KG1 (cell line): ENCODE results near the gene SPRED1.

Experiments
- DNase-seq: peaks from one replicate; lab custom pipeline; 2025; lab: John Stamatoyannopoulos, UW

Gene SPRED1

GRCh38 chr15:38281031-38281430, 28.4 kb downstream of the SPRED1 start:
- no peak for DNase-seq

DNA sequence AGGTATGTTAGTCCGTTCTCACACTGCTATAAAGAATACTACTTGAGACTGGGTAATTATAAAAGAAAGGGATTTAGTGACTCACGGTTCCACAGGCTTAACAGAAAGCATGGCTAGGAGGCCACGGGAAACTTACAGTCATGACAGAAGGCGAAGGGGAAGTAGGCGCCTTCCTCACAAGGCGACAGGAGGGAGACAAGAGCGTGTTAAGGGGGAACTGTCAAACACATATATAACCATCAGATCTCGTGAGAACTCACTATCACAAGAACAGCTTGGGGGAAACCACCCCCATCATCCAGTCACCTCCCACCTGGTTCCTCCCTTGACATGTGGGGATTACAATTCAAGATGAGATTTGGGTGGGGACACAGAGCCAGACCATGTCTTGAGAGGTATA, 30.4 kb downstream of the SPRED1 start:
- no peak for DNase-seq

DNA sequence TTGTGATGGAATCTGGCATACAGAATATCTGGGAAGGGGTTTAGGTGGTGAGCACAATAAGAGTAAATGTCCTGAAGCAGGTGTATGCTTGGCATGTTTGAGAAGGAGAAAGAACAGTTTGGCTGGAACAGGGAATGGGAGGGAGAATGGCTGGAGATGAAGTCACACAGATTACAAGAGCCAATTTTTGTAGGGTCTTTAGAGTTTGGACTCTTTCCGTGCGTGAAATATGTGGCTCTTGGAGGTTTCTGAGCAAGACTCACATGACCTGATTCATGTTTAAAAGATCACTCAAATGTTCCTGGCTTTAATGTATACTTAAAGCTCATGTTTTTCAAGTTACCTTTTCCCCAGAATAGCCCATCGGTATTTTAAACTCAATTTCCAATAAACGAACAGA, 32.8 kb downstream of the SPRED1 start:
- DNase-seq, result no peak

DNA sequence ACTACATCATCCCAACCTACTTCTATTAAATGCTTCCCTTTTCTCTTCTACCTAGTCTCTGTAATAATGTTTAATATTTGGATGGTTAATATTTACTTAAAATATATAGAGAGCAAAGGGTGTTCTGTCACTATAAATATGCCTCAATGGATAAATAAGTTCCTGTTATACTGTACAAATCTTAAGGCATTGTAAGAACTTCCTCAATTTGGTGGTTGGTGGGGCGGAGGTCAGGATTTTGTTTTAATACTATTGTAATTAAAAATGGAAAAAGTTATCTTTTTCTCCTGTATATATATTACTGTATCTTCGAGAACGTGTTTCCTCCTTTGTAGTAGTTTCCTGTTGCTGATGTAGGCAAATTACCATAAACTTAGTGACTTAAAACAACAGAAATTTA, 41.5 kb downstream of the SPRED1 start:
- DNase-seq, result no peak

DNA sequence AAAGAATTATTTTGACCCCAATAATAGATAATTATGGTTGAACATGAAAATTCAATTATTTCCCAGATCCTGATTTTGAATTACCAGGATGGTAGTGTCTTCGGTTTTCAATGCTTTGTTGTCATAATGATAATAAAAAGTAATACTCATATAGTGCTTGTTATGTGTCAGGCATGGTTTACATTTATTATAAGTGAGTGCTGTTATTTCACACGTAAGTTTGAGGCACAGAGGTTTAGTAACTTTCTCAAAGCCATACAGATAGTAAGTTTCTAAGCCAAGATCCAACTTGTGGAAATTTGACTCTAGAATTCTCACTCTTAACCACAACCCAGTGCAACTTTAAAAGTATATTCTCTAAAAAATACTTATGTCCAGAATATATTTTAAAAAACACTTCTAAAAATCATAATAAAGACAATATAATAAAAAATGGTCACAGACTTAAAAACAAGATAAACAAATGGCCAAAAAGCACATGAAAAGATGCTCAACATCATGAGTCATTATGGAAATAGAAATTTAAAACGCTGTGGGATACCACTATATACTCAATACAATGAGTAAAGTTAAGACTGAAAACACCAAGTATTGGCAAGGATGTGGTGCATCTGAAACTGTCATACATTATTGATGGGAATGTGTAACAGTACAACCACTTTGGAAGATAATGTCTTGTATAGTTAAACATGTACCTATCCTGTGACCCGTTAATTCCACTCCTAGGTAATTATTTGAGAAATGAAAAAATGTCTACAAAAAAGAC, 45.2 kb downstream of the SPRED1 start:
- no peak for DNase-seq

DNA sequence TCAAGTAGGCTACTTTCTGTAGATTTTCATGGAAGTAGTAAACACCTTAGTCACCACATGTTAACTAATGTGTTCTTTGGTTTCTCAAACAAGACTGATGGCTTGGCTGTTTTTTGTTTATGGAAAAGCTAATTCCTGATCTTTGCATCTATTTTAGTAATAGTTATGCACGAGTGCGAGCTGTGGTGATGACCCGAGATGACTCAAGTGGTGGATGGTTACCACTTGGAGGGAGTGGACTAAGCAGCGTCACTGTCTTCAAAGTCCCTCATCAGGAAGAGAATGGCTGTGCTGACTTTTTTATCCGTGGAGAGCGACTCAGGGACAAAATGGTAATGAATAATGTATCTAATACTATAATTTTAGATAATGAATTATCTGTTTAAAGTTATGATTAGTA, 46.6 kb downstream of the SPRED1 start:
- no peak for DNase-seq

DNA sequence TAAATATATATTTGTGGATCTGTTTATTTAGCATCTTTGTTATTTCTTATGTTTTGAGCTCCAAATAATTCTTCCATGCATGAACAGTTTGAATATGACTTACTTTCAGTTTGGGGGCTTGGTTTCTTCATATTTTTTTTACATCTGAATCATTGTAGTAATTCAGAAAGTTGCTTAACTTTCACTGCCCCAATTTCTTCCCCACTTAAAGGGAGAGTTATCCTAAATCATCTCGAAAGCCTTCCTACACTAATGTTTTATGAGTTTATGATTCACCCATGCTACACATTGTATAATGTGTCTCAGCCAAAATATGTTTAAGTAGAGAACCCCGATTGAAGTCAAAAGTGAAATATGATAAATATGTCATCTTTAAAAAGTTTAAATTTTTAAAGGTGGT, 47.8 kb downstream of the SPRED1 start:
- DNase-seq, result no peak

DNA sequence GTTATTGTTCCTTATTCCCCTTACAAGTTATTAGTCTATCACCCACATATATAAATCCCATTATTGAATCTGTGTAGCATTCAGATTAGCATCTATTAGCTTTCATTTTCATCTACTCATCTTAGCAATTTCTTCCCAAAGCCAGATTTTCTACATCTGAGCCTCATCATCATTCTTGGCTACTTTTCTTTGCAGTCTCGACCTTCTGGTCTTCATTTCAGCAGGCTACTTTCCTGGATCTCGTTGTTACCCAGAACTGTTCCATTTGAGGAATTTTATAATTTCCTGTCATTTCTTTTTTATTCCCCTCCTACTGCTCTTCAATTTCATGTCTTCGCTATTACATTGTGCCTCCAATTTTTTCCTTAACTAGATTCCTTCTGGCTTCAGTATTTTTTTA, 51.8 kb downstream of the SPRED1 start:
- no peak for DNase-seq

- no peak for DNase-seq
Measured at GRCh38 chr15:38307251-38307650, 54.6 kb downstream of the SPRED1 start.

DNA sequence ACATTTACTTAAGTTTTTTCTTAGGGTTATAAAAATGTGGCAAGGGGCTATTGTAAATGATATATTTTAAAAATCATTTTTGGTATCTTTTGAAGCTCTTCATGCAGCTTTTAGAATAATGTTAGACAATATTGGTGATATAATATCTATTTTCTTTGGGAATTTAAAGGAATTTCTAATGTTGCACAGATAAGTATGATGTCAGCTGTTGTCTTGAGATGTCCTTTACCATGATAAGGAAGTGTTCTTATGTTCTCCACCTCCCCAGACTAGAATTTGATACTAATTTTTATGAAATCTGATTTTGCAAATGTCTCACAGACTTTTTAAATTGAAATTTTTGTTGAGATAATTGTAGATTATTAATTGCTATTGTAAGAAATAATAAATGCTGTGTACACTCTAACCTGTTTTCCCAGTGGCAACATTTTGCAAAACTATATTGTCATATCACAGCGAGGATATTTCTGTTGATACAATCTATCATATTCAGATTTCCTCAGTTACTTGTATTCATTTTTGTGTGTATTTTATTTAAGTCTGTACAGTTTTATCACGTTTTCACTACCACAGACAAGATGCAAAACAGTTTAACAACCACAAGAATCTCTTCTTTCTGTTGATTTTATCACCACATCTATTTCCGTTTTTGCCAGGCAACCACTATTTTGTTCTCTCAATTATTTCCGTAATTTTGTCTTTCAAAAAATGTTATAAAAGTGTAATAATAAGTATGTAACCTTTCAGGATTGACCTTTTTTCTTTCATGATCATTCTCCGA, 55.4 kb downstream of the SPRED1 start:
- DNase-seq, result no peak

DNA sequence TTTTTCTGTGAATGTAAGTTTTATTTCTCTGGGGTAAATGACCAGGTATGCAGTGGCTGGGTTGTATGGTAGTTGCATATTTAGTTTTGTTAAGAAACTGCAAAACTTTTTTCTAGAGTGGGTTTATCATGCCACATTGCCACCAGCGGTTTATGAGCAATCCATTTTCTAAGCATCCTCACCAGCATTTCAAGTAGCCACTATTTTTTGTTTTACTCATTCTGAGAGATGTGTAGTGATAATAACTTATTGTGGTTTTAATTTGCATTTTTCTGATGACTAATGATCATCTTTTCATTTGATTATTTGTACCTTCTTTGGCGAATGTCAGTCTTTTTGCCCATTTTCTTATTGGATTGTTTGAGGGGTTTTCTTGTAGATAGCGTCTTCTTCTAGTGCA, 56.2 kb downstream of the SPRED1 start:
- no peak for DNase-seq

DNA sequence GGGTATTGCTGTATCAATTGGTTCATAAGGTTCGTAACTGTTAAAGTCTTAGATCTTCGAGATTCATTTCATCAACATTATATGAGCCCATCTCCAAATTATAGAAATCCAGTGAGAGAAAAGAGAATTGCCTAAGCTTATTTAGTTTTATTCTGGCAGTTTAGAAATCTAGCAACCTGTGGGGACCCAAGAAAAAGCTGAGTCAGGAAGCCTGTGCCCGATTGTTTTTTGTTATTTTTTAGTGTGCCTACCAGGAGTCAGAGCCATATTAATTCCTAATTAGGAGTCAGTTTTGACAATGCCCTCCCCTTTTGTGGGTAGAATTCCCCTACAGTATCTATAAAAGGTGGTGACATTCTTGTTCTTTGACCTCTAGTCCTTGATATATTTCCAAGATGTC, 59.6 kb downstream of the SPRED1 start:
- DNase-seq, result no peak

- DNase-seq, result no peak
Measured at GRCh38 chr15:38316311-38316710, 63.7 kb downstream of the SPRED1 start.

- no peak for DNase-seq
Measured at GRCh38 chr15:38320181-38320580, 67.5 kb downstream of the SPRED1 start.

- DNase-seq, result no peak
Measured at GRCh38 chr15:38320866-38321265, 68.2 kb downstream of the SPRED1 start.

GRCh38 chr15:38323895-38324294, 71.3 kb downstream of the SPRED1 start:
- DNase-seq, result no peak

GRCh38 chr15:38324939-38325647, 72.5 kb downstream of the SPRED1 start:
- no peak for DNase-seq

GRCh38 chr15:38325648-38325990, 73.0 kb downstream of the SPRED1 start:
- no peak for DNase-seq

DNA sequence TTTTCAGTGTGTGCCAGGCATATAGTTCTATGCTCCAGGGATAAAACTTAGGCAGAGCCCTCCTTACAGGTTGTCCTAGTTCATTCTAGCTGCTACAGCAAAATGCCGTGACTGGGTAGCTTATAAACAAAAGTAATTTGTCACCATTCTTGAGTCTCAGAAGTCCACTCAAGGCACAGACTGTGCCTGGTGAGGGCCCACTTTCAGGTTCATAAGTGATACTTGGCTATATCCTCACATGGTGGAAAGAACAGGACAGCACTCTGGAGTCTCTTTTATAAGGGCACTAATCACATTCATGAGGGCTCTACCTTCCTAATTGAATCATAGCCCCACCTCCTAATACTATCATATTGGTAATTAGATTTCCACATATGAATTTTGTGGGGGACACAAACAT, 80.1 kb downstream of the SPRED1 start:
- DNase-seq, result no peak

DNA sequence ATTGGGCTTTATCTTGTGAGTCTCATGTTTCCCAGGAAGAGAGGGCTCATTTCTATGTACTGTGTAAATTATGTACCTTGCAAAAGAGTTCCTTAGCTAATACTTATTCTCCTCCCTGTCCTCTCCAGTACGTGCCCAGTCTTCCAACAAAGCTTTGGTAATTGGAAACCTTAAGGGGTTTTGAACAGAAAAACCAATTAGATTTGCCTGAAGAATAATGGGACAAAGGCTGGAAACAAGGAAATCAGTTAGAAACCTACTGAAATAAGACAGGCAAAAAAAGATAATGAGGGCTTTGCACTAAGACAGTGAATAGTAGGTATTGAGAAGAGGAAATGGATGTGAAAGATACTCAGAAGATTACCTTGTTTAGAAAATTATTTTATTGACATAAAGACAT, 82.5 kb downstream of the SPRED1 start:
- no peak for DNase-seq

DNA sequence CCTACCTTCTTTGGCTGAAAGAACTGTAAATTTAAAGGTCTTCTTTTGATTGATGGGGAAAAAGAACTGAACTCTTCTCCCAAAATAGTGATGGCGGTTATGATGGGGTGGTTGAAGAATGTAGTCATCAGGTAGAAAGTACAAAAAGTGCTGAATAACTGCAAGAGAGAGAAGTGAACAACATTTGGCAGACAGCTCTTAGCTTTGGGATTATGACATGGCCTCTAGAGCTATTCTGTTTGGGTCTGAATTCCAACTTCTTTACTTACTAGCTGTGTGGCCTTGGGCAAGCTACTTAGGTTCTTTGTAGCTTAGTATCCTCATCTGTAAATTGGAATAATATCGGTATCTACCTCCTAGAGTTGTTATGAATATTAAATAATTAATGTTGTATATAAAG, 91.7 kb downstream of the SPRED1 start:
- no peak for DNase-seq

GRCh38 chr15:38349251-38349650, 96.6 kb downstream of the SPRED1 start:
- DNase-seq, result no peak

- DNase-seq, result no peak
Measured at GRCh38 chr15:38351466-38351865, 98.8 kb downstream of the SPRED1 start.
